ENCODE data around the gene SLC43A3. TPM values are rescaled to one million over a fixed set of nuclear protein-coding genes. Genes with fewer than 3 reads are reported as not detected.

SLC43A3 gene
- total RNA-seq, 1 experiment from 2014 or later: 8.6 TPM

GRCh38 chr11:57461841-57462489 is 35.0 kb upstream of the SLC43A3 start:
- BruUV-seq (replicated peaks): no TSS peak
- ATAC-seq: no peak
- Histone ChIP-seq H3K4me1 (ENCODE audit: control insufficient read depth, insufficient read depth, low read length) (peaks cover 4% of the 10 kb centered on the region; the same call in 1 of the 2 replicates), H3K4me3 (ENCODE audit: low read depth in 2 of 2, low read length in 2 of 2) (no peak overlapping the region), H3K9me3 (ENCODE audit: control insufficient read depth, insufficient read depth, low read depth, low read length) (no peaks in the 10 kb centered on the region), H3K27me3 (ENCODE audit: control insufficient read depth, insufficient read depth, low read length) (peaks cover 6% of the 10 kb centered on the region; the same call in 1 of the 2 replicates), H3K36me3 (ENCODE audit: control insufficient read depth, insufficient read depth, low read length) (no peaks in the 10 kb centered on the region), H3K27ac (ENCODE audit: low read length) (no peak overlapping the region)
- in situ Hi-C loops (cut with HindIII; ENCODE audit: low pct_unique_long_range_greater_than_20kb, low sequenced_read_pairs): no loop called here
- intact Hi-C loops (cut with micrococcal nuclease; ENCODE audit: unreplicated experiment): no loop called here
- TF ChIP-seq TCF7L2 (IDR thresholded peaks at IDR 0.05; ENCODE audit: low read depth, low read length) (no peak), POLR2AphosphoS5 (IDR thresholded peaks at IDR 0.05; ENCODE audit: low read depth, low read length) (no peak), SIN3A (IDR thresholded peaks at IDR 0.05; ENCODE audit: borderline replicate concordance, insufficient read depth, low read depth, low read length) (no peak), REST (IDR thresholded peaks at IDR 0.05; ENCODE audit: insufficient read depth in 1 of 2, low read depth in 2 of 2, low read length in 1 of 2) (no peak)
- TF ChIP-seq, protein P1, sequence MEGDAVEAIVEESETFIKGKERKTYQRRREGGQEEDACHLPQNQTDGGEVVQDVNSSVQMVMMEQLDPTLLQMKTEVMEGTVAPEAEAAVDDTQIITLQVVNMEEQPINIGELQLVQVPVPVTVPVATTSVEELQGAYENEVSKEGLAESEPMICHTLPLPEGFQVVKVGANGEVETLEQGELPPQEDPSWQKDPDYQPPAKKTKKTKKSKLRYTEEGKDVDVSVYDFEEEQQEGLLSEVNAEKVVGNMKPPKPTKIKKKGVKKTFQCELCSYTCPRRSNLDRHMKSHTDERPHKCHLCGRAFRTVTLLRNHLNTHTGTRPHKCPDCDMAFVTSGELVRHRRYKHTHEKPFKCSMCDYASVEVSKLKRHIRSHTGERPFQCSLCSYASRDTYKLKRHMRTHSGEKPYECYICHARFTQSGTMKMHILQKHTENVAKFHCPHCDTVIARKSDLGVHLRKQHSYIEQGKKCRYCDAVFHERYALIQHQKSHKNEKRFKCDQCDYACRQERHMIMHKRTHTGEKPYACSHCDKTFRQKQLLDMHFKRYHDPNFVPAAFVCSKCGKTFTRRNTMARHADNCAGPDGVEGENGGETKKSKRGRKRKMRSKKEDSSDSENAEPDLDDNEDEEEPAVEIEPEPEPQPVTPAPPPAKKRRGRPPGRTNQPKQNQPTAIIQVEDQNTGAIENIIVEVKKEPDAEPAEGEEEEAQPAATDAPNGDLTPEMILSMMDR (IDR thresholded peaks at IDR 0.05): no peak
- CTCF ChIA-PET: no interaction called here
- no peak for DNase-seq (ENCODE audit: low read depth, low spot score)
- POLR2A ChIA-PET: no interaction called here

DNA sequence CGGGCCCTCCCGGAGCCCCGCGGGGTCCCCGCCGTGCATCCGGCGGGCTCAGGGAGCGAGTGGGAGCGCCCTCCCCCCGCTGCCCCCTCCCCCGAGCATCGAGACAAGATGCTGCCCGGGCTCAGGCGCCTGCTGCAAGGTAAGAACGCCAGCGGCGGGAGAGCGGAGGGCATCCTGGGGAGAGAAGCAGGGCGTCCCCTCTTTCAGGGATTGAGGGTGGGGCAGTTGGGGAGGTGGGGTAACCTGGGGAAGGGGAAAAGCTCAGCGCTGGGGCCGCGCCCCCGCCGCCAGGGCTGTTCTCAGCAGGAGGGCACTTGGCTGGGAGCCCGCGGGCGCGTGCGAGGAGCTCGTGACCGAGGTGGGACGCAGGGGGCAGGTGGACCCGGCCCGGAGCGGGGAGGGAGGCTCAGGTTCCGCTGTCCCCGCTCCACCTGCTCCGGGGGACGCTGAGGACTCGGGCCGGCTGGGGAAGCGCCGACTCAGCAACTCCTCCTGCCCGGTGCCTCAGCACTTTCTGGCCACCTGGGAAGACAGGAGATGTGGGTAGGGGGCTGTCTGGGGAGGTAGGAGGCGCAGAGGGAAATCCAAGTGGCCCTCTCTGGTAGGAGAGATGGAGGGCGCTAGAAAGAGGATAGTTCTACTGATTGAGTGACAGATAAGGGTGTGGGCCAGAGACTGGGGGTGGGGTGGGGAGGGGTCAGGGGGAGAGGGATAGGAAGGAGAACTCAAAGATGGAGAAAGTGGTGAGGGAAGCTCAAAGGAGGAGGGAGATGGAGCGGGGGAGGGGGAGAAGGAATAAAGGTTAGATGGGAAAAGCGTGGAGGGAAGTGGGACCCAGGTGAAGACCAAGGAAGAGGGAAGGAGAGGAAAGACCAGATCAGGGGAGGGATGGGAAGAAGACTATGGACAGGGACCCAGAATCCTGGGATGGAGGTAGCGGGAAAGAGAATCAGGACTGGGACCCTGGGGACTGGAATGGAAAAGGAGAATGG is 34.1 kb upstream of the SLC43A3 start:
- Histone ChIP-seq H3K4me1 (ENCODE audit: control insufficient read depth, insufficient read depth, low read length) (peaks cover 4% of the 10 kb centered on the region; the same call in 1 of the 2 replicates), H3K36me3 (ENCODE audit: control insufficient read depth, insufficient read depth, low read length) (no peaks in the 10 kb centered on the region), H3K27ac (ENCODE audit: low read length) (no peak overlapping the region), H3K9me3 (ENCODE audit: control insufficient read depth, insufficient read depth, low read depth, low read length) (no peaks in the 10 kb centered on the region), H3K27me3 (ENCODE audit: control insufficient read depth, insufficient read depth, low read length) (peaks cover 6% of the 10 kb centered on the region; the same call in 1 of the 2 replicates), H3K4me3 (ENCODE audit: low read depth in 2 of 2, low read length in 2 of 2) (peak overlapping the region; percentile 30 to 50)
- intact Hi-C loops (cut with micrococcal nuclease; ENCODE audit: unreplicated experiment) (no loop called here), in situ Hi-C loops (cut with HindIII; ENCODE audit: low pct_unique_long_range_greater_than_20kb, low sequenced_read_pairs) (no loop called here)
- TF ChIP-seq REST (IDR thresholded peaks at IDR 0.05; ENCODE audit: insufficient read depth in 1 of 2, low read depth in 2 of 2, low read length in 1 of 2) (no peak), TCF7L2 (IDR thresholded peaks at IDR 0.05; ENCODE audit: low read depth, low read length) (no peak)
- no peak for ATAC-seq
- ChIA-PET POLR2A (no interaction called here), CTCF (interaction anchor here (0.6 kb wide), 2 partner anchors 16 to 65 kb away, joined by 3 to 7 read pairs; no protein-coding TSS in a partner anchor)
- no TSS peak for BruUV-seq (replicated peaks)
- no peak for DNase-seq (ENCODE audit: low read depth, low spot score)

Data from Panc1 (cell line).